Urothelium cell line (cell line): ENCODE measurements around the gene STH.

ENCODE experiments used
- DNase-seq: peaks from one replicate; pipeline ENCODE4 v3.0.0; 2011; ENCODE audit warnings: low spot score, mixed read lengths
- FAIRE-seq: peaks from 2 replicates; lab custom pipeline; 2011; peaks lifted over from hg19 to GRCh38; lab: Jason Lieb, UNC

Gene STH

GRCh38 chr17:46023783-46024388 is 24.8 kb downstream of the STH start:
- DNase-seq, result no peak
- peak; percentile 32 for FAIRE-seq

GRCh38 chr17:46024590-46024989 is 25.5 kb downstream of the STH start:
- DNase-seq (no peak), FAIRE-seq (no peak)

GRCh38 chr17:46025060-46025459 is 26.0 kb downstream of the STH start:
- FAIRE-seq, result no peak

GRCh38 chr17:46025510-46026165 is 26.6 kb downstream of the STH start:
- FAIRE-seq, result no peak
- no peak for DNase-seq

More at GRCh38 chr17:46025060-46025459, 26.0 kb downstream of the STH start:
- no peak for DNase-seq

GRCh38 chr17:46026166-46027047 is 27.4 kb downstream of the STH start:
- FAIRE-seq, result peak; percentile 9
- no peak for DNase-seq

GRCh38 chr17:46027048-46027975 is 28.3 kb downstream of the STH start:
- FAIRE-seq, result no peak

GRCh38 chr17:46027976-46028325 is 28.9 kb downstream of the STH start:
- FAIRE-seq (no peak), DNase-seq (no peak)

More at GRCh38 chr17:46027048-46027975, 28.3 kb downstream of the STH start:
- DNase-seq, result no peak

GRCh38 chr17:46028374-46028773 is 29.3 kb downstream of the STH start:
- FAIRE-seq (no peak), DNase-seq (no peak)

- DNase-seq (no peak), FAIRE-seq (no peak)
Measured at GRCh38 chr17:46028981-46029565, 30.0 kb downstream of the STH start.

- FAIRE-seq (no peak), DNase-seq (no peak)
Measured at GRCh38 chr17:46029627-46030026, 30.6 kb downstream of the STH start.

- FAIRE-seq (no peak), DNase-seq (no peak)
Measured at GRCh38 chr17:46030752-46031151, 31.7 kb downstream of the STH start.

- FAIRE-seq, result no peak
- DNase-seq, result no peak
Measured at GRCh38 chr17:46031440-46031839, 32.4 kb downstream of the STH start.

GRCh38 chr17:46031920-46032319 is 32.9 kb downstream of the STH start:
- no peak for DNase-seq
- FAIRE-seq, result no peak

- no peak for FAIRE-seq
- DNase-seq, result no peak
Measured at GRCh38 chr17:46032909-46033308, 33.9 kb downstream of the STH start.

- no peak for DNase-seq
- FAIRE-seq, result no peak
Measured at GRCh38 chr17:46033392-46033791, 34.3 kb downstream of the STH start.

- no peak for FAIRE-seq
- DNase-seq, result no peak
Measured at GRCh38 chr17:46035112-46035818, 36.2 kb downstream of the STH start.

- FAIRE-seq, result no peak
- DNase-seq, result no peak
Measured at GRCh38 chr17:46036491-46036890, 37.4 kb downstream of the STH start.

GRCh38 chr17:46037722-46038255 is 38.7 kb downstream of the STH start:
- DNase-seq (no peak), FAIRE-seq (no peak)

- FAIRE-seq (no peak), DNase-seq (no peak)
Measured at GRCh38 chr17:46038414-46038813, 39.4 kb downstream of the STH start.
